ENCODE results near the gene BNIP5. TPM values are rescaled to one million over a fixed set of nuclear protein-coding genes. Genes with fewer than 3 reads are reported as not detected.
"Not testable (repeated sequence)": the region's sequence is repeated elsewhere in the genome, so short reads cannot be mapped to it uniquely, and the experiment has no call there.

The BNIP5 gene
- total RNA-seq, 1 donor from 2014 or later: not detected

DNA sequence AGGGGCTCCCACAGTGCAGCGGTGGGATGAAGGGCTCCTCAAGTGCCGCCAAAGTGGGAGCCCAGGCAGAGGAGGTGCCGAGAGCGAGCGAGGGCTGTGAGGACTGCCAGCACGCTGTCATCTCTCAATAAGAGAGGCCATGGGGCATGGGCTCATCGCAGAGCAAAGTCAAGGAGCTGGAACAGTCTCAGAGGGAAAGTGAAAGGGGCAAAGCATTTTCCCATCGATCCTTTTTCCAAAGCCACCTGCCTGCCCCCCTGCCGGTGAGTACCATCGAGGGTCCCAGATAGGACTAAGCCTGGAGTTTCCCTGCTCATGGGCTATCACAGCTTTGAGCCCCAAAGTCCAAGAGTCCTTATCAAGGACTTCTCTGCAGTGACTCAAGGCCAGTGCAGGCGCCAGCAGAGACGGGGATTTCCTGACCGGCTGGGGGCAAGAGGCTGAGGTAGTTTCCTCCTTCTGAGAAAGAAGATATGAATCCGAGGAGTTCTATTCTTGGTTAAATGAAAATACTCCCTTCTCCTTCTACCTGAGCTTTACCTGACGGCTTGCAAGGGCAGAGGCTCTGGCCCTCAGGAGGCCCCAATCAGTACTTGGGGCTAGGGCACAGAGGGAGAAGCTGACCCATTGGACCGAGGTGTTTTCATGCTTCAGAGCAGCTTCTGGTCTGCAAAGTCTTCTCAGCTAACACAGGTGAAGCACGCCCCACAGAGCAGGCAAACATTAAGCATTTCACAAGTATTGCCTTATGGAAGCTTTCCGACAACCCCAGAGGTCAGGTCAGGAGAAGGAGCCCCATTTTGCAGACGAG lies 28.2 kb upstream of the BNIP5 start:
- peak in 1 of 2 donors; percentile 50 for DNase-seq (ENCODE audit: low read depth in 2 of 2)

DNA sequence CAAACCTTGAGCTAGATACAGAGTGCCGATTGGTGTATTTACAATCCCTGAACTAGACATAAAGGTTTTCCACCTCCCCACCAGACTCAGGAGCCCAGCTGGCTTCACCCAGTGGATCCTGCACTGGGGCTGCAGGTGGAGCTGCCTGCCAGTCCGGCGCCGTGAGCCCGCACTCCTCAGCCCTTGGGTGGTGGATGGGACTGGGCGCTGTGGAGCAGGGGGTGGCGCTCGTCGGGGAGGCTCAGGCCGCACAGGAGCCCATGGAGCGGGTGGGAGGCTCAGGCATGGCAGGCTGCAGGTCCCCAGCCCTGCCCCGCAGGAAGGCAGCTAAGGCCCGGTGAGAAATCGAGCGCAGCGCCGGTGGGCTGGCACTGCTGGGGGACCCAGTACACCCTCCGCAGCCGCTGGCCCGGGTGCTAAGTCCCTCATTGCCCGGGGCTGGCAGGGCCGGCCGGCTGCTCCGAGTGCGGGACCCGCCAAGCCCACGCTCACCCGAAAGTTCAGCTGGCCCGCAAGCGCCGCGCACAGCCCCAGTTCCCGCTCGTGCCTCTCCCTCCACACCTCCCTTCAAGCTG lies 27.5 kb upstream of the BNIP5 start:
- not testable (repeated sequence) for DNase-seq (ENCODE audit: low read depth in 2 of 2)

DNA sequence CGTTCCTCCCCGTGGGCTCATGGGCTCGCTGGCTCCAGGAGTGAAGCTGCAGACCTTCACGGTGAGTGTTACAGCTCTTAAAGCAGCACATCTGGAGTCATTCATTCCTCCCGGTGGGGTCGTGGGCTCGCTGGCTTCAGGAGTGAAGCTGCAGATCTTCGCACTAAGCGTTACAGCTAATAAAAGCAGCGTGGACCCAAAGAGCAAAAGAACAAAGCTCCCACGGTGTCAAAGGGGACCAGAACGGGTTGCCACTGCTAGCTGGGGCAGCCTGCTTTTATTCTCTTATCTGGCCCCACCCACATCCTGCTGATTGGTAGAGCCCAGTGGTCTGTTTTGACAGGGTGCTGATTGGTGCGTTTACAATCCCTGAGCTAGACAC lies 26.7 kb upstream of the BNIP5 start:
- DNase-seq (ENCODE audit: low read depth in 2 of 2): not testable (repeated sequence)

DNA sequence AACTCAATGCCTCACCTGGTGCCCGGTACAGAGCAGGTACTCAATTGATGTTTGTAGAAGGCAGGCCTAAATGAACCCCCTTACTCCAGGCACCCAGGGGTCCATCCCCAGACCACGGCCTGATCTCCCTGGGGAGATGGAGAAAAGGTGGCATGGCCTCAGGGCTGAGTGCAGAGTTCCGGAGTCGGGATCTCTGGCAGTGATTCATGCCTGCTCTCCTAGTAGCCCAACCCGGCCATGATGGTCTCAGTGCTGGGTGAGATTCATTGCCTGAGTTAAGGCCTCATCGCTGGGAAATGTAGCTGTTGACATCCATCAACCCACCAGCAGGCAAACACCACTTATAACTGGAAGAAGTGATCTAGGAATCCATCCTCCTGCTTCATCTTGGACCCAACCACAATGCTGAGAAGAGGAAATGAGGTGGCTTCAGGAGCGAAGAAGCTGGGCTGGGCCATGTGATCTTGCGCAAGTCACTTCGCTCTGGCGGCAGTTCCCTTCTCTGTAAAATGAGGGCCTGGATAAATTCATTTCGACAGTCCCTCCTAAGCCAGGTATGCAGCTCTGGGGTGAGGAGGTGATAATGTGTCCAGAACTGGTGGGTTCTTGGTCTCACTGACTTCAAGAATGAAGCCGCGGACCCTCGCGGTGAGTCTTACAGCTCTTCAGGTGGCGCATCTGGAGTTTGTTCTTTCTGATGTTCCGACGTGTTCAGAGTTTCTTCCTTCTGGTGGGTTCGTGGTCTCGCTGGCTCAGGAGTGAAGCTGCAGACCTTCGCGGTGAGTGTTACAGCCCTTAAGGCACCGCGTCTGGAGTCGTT lies 26.1 kb upstream of the BNIP5 start:
- DNase-seq (ENCODE audit: low read depth in 2 of 2): no peak

DNA sequence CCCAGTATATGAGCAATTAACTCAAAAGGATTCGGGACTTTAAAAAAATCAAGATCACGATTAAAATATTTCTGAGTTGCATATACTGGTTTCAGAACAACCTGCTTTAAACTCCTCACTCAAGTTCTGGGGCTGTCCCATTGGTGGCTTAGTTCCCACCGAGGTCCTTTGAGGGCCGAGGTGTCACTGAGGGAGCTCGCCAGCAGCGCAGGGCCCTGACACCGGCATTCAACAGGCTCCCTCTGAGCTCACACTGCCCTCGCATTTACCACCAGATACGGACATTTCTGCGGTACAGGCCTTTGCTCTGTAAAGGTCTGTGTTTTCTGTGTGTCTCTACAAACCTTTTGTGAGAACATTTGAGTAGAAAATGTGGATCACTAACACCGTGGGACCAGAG lies 24.4 kb upstream of the BNIP5 start:
- DNase-seq (ENCODE audit: low read depth in 2 of 2): no peak

DNA sequence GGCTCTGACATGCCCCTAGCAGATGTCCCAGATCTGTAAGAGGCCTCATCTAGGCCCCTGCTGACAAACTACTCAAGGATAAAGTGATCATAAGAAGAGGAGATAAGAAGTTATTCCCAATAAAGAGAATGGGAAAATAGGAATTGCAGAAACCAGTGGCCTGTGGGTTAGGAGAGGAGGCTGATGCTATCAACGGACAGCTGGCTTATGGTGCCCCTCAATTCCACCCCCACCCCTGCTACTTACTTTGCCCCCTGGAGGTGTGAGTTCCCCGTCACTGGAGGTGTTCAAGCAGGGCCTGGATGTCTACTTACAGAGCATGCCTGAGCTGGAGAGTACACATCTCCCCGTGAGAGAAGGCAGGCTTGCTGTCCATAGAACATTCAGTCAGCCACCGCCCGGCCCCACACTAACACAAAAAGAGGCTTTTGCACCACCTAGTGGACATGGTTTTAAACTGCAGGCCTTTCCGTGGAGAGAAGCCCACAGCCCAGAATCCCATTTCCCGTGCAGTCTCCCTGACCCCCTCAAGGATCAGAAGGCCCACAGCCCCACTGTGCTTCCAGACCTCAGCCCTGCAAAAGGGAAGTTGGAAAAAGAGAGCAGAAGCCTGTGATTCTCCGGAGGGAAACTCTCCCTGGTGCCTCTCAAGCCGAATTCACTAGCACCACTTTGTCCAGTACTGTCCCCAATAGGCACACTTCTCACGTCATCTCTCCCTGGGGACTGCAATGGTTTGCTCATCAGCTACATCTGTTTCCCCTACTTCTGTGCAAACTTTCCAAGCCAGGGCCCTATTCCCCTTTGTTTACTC lies 23.8 kb upstream of the BNIP5 start:
- peak; percentile 43 to 74 for DNase-seq (ENCODE audit: low read depth in 2 of 2)

DNA sequence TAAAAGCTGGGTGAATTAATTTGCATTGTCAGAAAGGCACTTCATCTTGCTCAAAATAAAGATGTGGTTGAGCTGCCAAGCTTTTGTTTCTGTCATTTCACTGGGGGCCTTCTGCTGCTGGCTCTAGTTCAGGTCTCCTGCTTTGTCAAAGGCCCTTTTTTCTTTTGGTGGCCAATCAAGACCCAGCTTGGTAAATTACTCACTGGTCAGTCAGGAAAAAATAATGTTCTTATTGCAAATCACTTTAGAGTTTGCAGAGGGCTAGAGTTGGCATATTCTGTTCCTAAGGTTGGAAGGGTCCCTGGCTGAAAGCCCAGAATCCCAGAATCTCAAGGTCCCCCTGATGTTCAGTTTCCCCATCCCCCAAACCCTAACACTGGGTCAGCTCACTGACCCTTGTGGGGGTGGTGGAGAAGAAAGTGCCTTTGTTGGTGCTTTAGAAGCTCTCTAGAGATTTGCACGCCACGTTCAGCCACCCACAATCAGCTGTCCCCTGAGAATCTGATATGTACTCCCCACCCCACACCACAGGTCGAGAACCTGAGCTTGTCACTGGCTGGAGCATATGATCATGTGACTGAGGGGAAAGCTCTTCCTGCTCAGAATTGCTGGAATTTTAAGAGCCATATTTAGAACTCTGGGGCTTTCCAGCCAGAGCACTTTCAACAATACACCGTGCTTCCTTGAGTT lies 21.7 kb upstream of the BNIP5 start:
- peak; percentile 27 to 60 for DNase-seq (ENCODE audit: low read depth in 2 of 2)

DNA sequence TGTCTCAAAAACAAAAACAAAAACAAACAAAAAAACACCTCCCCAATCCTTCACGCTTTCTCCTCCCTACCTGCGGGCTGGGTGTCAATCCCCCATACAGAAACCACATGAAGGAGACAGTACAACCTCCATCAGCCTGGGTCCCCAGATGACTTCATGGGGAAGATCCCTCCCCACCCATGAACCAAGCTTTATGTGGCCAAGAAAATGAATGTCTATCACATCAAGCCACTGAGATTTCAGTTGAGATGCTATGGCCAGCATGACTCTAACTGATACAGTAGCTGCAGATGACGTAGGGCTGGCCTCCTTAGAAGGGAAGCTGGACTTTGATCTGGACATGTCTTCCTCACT lies 21.2 kb upstream of the BNIP5 start:
- DNase-seq (ENCODE audit: low read depth in 2 of 2): no peak

DNA sequence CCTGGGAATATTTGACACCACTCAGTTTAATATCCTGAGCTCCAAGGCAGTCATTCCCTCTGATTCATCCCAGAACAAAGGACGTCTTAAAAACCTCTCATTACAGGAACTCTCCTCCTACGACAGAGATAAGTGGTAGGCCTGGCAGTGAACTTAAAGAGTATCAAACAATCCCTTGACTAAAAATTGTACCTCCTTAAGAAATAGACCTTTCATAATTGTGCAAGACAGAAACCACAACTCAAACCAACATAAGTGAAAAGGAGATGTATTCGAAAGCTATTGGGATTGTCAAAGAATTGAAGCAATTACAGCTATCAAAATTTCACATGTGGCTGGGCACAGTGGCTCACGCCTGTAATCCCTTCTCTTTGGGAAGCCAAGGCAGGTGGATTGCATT lies 19.1 kb upstream of the BNIP5 start:
- DNase-seq (ENCODE audit: low read depth in 2 of 2): no peak

DNA sequence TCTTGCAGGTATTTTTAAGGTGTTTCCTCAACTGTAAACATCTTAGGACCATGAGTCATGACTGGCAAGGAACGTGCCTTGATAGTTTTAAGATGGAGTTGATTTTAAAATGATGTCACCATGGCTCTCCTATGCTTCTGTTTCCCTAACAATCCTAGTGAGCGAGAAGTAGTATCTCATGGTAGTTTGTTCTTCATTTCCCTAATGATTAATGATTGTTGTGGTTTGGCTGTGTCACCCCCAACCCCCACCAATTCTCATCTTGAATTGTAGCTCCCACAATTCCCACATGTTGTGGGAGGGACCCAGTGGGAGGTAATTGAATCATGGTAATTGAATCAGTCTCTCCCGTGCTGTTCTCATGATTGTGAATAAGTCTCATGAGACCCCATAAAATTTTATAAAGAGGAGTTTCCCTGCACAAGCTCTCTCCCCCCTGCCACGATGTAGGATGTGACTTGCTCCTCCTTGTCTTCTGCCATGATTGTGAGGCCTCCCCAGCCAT lies 16.8 kb upstream of the BNIP5 start:
- peak in 1 of 2 donors; percentile 48 for DNase-seq (ENCODE audit: low read depth in 2 of 2)

DNA sequence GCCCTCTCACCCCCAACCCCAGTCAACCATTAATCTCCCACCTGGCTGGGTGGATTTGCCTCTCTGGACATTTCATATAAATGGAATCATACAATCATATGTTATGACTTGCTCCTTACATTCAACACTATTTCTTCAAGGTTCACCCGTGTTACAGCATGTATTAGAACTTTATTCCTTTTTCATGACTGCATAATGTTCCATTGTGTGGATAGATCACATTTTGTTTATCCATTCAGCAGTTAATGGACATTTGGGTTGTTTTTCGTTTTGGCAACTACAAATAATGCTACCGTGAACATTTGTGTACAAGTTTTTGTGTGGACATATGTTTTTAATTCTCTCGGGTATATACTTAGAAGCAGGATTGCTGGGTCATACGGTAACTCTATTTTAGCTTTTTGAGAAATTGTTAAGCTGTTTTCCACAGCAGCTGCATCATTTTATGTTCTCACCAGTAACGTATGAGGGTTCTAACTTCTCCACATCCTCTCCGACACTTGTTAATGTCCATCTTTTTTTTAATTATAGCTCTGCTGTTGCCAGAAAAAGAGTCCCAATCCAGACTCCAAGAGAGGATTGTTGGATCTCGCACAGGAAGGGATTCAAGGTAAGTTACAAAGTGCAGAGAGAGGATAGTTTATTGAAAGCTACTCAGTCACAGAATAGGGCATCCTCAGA lies 15.9 kb upstream of the BNIP5 start:
- no peak for DNase-seq (ENCODE audit: low read depth in 2 of 2)

DNA sequence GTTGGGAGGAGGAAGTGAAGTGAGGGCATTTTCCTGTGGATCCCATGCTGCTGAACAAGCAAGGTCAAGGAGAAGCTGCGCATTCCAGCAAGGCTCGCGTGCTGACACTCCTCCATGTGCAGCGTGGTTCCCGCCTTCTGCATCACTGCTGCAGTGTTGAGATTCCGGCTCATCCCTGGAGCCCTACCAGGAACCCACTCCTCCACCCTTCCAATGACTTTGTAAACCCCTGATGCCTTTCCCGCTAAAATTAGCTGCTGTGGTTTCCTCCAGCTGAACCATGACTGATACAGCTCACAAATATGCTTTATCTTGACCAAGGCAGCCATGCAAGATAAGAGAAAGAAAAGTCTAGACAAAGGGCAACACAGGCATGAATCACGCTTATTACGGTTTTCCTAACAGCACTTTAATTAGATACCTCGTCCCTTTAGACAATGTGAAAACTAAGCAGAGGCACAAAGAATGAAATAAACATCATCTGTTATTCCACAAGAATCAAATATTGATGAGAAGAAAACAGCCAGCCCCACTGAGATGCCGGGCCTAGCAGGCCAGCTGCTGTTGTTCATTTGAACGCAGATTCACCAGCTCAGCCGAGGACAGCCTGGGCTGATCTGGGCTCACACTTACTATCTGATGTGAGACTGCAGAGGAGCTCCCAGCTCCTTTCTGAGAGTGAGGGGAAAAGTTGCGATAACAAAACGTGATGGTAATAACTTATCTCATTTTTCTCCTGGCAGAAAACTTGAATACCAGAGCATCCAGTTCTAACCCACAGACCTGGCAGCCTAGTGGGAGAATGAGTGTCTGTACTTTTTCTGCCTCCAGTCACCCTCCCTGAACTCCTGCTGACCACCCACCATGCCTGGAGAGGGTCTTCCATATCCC lies 14.2 kb upstream of the BNIP5 start:
- DNase-seq (ENCODE audit: low read depth in 2 of 2): peak in 1 of 2 donors; percentile 91

DNA sequence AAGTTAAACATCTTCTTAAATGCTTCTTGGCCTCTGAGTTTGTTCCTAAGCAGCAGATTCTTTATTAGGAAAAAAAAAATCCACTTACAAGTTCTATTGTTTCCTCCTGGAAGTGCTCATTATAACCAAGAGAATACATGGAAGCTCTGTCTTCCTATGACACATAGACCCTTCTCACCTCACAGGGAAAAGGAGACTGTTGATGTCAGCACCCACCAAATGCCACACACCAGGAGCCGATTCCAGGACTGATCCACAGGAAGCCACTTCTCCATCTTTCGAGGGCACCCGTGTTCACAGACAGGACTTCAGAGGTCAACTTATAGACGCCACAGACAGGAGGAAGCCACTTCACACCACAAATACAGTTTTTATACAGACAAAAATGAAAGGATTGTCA lies 13.4 kb upstream of the BNIP5 start:
- DNase-seq (ENCODE audit: low read depth in 2 of 2): peak in 1 of 2 donors; percentile 90

DNA sequence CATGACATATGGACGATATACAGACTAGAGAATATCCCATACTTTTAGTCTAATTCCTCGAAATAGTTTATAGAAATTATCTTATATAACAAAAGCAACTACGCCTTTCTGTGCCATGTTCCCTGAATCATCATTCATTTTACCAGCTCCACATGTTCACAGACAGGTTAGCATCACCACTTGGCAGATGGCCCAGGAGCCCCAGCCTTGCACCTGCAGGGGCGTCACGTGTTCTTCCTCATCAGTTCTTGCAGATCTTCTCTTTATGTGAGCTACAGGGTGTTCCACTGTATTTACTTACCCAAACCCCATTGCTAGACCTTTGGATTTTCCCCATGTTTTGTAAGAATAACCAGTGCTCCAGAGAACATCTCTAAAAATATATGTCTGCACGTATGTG lies 12.6 kb upstream of the BNIP5 start:
- peak in 1 of 2 donors; percentile 26 for DNase-seq (ENCODE audit: low read depth in 2 of 2)

DNA sequence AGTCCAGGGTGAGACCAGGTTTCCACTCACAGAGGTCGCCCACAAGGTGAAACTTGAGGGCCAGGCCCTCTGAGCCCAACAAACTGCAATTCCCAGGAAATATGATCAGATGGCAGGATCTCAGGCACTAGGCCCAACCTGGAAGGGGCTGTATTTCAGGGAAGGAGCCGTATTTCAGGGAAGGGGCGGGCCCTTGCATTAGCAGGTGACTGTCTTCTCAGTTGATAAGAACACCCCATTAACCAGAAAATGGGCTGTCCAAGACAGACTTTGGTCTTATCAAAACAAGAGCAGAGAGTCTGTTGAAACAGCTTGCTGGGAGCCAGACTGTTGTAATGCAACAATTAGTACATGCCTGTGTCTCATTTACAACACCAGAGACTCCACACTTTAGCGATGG lies 10.9 kb upstream of the BNIP5 start:
- no peak for DNase-seq (ENCODE audit: low read depth in 2 of 2)

DNA sequence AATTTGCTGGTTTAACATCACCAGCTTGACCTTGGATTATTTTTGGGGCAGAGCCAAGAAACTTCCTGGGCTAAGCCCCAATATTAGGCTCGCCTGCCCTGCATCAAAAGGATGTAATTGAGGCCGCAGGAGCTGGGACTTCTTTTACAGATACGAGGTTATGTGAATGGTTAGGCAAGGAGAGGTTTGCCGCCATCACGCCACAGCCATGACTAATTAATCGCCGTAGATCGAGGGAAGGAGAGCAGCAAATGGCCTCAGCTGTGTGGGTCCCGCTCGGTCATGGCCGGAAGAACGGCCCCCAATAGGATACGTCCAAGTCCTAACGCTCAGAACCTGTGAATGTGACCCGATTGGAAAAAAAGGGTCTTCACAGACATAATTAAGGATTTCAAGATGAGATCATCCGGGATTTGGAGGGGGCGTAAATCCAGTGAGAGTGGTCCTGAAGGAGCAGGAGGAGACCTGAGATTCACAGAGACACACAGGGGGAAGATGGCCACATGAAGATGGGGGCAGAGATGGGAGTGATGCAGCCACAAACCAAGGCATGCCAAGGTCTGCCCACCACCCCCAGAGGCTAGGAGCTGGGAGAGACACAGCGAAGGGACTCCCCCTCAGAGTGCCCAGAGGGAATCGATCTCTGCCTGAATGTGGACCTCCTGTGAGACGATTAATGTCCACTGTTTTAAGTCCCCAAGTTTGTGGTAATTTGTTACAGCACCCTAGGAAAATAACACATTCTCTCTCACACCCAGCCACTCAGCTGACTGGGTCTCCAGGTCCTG lies 10.0 kb upstream of the BNIP5 start:
- no peak for DNase-seq (ENCODE audit: low read depth in 2 of 2)

DNA sequence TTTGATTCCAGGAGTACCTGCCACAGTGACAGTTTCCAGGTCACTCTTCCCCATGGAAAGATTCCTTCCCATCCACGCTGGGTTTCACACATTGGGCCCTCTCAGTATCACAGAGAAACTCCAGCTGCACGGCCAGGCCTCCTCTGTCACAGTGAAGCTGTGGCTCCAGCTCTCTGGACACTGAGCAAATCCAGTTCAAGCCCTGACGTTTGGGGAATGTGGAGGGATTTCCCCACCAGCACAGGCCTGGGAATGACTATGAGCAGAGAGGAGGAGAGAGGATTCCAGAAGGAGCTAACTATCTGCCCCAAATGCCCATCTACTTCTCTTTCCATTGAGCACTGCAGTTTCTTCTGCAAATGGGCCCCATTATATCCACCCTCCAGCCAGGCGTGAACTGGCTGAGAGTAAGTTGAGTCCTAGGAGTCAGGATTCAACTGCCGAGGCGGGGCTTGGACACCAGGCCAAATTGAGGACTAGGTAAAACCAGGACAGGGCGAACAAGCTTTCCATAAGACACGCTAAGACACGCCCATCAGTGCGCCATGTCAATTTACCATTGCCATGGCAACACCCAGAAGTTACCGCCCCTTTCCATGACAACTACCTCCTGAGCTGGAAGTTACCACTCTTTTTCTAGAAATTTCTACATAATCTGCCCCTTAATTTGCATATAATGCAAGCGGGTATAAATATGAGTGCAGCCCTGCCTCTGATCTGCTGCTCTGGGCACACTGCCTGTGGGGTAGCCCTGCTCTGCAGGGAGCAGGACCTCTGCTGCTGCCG lies 9.2 kb upstream of the BNIP5 start:
- no peak for DNase-seq (ENCODE audit: low read depth in 2 of 2)

All from dermis microvascular lymphatic vessel endothelial cell (primary cell).